ENCODE results near the gene MAPK12.

- no peak for TF ChIP-seq POLR2A (IDR thresholded peaks at IDR 0.05; ENCODE audit: low read depth, low read length)
- TF ChIP-seq, protein P1, sequence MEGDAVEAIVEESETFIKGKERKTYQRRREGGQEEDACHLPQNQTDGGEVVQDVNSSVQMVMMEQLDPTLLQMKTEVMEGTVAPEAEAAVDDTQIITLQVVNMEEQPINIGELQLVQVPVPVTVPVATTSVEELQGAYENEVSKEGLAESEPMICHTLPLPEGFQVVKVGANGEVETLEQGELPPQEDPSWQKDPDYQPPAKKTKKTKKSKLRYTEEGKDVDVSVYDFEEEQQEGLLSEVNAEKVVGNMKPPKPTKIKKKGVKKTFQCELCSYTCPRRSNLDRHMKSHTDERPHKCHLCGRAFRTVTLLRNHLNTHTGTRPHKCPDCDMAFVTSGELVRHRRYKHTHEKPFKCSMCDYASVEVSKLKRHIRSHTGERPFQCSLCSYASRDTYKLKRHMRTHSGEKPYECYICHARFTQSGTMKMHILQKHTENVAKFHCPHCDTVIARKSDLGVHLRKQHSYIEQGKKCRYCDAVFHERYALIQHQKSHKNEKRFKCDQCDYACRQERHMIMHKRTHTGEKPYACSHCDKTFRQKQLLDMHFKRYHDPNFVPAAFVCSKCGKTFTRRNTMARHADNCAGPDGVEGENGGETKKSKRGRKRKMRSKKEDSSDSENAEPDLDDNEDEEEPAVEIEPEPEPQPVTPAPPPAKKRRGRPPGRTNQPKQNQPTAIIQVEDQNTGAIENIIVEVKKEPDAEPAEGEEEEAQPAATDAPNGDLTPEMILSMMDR (IDR thresholded peaks at IDR 0.05; ENCODE audit: extremely low read depth in 1 of 2, insufficient read depth in 1 of 2, low read depth in 1 of 2, low read length in 2 of 2) = no peak
- TF ChIP-seq POLR2AphosphoS5 (IDR thresholded peaks at IDR 0.05; ENCODE audit: insufficient read depth, low read depth, low read length) = no peak
- TF ChIP-seq EZH2 (IDR thresholded peaks at IDR 0.05; ENCODE audit: borderline replicate concordance, low read depth, low read length, severe bottlenecking) = no peak
- TF ChIP-seq FOS (IDR thresholded peaks at IDR 0.05; ENCODE audit: borderline replicate concordance, insufficient read depth, low read length) = no peak
Measured at GRCh38 chr22:50232481-50233151, 28.9 kb downstream of the MAPK12 start.

Data from endothelial cell of umbilical vein (primary cell).